H4 (cell line): ENCODE data around the gene EFHC1. TPM values are rescaled to one million over a fixed set of nuclear protein-coding genes. Genes with fewer than 3 reads are reported as not detected.

Experiments used
- DNase-seq: peaks from one replicate; pipeline ENCODE4 v3.0.0-alpha.2; 2015; ENCODE audit warnings: low spot score
- total RNA-seq: library from RNA; depleted of rRNA; stranded (reverse); fragments of >200 nt; shearing (Covaris generic); gene quantifications from 2 replicates; pipeline ENCODE4 v1.2.3, GENCODE V29; 2014; rRNA removed

EFHC1 gene
- total RNA-seq, 1 experiment from 2014 or later = 35.9 TPM

DNA sequence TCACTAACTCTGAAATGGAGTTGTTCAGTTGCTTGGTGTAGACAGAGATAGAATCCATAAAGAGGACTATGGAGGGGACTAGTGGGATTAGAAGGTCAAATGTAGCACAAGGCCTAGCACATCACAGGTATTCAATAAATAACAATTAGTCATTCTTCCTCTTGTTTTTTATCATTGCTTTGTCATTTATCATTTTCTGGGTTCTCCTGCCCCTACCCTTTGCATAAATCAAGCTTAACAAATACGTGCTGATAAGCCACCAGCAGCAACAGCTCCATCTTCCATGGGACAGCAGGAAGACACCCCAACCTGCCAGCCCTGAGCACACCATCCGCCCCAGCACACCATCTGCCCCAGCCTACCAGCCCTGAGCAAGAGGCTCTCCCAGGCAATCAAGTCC lies 133.6 kb downstream of the EFHC1 start:
- DNase-seq = no peak

DNA sequence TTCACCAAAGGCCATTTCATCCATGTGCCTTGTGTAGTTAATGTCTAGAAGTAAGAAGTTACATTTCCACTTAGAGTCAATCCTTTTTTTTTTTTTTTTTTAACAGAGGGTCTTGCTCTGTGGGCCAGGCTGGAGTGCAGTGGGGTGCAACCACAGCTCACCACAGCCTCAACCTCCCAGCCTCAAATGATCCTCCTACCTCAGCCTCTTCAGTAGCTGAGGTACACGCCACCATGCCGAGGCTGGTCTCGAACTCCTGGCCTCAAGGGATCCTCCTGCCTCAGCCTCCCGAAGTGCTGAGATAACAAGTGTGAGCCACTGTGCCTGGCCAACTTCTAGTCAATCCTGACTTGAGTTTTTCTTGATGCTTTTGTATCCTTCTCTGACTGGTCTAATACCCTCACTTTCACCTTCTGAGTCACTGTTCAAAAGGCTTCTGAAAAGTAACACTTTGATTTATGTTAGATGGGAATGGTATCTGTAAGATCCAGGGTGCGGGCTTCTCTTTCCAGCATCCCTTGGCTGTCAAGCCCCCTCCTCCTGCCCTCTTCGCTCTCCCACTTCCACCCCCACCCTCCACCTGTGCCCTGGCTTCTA lies 134.6 kb downstream of the EFHC1 start:
- no peak for DNase-seq

DNA sequence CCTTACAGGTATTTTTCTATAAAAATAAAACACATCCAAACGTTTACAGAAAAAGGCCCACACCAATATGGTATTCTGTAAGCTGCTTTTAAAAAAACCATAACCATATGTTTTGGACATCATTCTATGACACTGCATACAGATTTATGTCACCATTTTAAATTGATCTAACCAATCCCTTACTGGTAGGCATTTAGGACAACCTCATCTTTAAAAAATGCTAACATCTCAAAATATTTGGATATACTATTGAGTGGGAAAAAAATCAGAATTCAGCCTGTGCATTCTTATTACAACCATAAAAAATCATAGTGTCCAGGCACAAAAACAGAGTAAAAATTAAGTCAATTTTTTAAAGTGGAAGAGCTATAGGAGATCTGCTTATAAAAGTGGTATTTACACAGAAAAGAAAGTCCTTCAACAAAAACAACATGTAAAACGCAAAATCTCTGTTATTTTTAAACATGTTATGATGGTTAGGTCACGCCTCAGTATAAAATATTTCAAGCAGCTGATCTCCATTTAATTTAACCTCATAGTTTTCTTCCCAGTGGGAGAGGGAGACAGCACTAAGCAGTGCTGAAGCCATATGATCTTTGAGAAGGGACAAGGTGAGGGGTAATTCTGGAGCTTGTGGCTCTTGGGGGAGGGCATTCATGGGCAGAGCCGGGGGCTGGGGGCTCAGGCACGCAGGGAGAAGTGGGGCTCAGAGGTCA lies 135.5 kb downstream of the EFHC1 start:
- DNase-seq = no peak

- no peak for DNase-seq
These were observed 137.5 kb downstream of the EFHC1 start for GRCh38 chr6:52557389-52558265.

GRCh38 chr6:52558266-52559000 lies 138.3 kb downstream of the EFHC1 start:
- no peak for DNase-seq

DNA sequence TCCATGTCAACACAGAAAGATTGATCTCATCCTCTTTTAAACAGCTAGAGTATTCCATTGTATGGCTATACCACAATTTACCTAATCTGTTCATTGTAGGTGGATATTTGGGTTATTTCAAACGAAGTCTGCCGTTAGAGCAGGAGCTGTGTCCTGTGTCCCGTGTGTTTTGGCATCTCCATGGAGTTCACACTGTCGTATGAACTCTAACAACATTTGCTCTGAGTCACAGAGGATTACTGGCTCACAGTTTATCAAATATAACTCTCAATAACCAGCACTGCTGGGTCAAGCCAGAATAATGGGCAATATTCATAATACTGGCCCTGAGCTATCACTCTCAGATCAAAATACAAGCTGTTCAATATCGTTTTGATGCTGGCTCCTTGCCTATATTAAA lies 140.3 kb downstream of the EFHC1 start:
- no peak for DNase-seq

GRCh38 chr6:52562911-52563310 lies 142.8 kb downstream of the EFHC1 start:
- DNase-seq = no peak

- DNase-seq = no peak
These were observed 144.7 kb downstream of the EFHC1 start for GRCh38 chr6:52564856-52565255.

GRCh38 chr6:52566201-52566600 lies 146.1 kb downstream of the EFHC1 start:
- DNase-seq = no peak

DNA sequence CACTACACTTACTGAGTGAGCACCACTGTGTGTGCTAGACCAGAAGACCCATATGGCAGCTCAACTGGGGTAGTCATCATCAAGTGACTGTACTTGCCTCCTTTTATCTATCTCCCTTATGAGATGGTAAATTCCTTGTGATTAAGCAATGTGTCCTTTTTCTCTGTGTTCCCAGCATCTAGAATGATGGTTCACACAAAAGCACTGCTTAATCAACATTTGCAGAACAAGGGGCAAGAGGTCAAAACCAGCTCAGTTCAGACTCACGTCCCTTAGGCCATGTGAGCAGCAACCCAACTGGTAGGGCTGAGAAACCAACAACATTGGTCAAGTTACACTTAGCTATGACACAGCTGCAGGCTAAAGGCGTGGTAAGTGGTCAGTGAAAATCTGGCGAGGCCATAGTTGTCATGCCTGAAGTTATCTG lies 146.7 kb downstream of the EFHC1 start:
- DNase-seq = peak; percentile 50

DNA sequence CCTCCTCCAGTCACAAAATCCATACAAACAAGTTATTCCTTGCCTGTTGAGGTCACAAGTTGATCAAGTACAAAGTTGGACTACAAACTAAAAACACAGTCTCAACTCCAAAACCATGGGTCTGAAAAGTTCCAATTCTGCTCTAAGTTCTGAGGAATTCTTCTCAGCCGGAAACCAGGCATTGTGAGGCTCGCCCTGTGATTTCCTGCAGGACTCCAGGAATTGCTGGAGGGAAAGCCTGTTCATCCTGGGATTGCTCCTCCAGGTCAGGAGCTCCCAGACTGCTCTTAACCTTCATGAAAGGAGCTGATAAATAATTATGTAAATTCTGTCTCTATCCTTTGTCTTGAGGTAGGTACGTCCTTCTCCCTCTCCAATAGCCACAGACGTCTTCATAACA lies 148.2 kb downstream of the EFHC1 start:
- no peak for DNase-seq

DNA sequence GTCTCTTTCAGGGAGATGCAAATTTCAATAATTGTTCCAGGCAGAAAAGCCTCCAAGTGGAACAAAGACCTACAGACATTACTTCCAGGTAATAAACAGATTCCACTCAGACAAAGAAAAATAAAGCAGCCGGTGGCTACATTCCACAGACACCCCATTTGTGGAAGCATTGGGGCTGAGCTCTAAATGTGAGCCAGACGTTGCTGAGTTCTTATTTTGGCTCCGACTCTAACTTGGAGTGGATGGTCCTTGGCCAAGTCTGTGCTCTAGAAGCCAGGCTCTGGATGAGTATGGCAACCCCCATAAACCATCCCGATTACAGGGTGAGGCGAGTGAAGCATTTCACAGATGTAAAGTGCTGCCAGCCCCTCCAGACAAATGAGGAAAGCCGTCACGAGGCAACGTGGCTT lies 150.2 kb downstream of the EFHC1 start:
- no peak for DNase-seq

GRCh38 chr6:52571099-52571755 lies 151.1 kb downstream of the EFHC1 start:
- no peak for DNase-seq

DNA sequence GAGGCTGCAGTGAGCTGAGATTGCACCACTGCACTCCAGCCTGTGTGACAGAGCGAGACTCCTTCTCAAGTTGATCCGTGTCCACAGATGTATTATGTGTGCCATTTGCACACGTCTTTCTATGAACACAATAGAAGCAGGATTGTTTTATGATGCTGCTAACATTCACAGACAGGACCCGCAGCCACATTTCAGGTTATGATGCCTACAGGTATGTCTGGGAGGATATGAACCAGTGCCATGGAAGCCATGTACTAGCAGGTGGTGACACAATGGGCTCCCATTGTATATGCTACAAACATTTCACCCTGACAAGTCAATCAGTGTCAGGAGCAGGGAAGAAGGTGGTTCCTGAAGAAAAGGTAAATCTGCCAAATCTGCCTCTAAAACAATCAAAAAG lies 152.4 kb downstream of the EFHC1 start:
- DNase-seq = no peak

DNA sequence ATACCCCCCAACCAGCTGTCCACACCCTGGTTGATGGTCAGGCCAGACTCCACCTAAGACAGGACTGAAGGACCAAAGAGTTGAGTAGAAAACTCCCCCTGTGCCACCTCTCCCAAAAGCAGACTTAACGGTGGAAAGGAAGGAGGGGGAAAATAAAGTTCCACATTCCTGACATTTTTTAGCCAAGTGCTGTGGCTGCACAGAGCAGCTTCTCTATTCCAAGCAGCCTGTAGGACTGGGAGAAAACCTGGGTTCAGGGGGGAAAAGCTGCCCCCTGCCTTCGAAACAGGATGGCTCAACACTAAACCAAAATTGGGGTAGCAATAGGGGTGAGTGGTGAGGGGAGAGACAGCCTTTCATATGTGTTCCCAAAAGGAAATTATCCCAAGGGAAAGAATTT lies 153.2 kb downstream of the EFHC1 start:
- no peak for DNase-seq

Other genes with a start within 250 kb of the EFHC1 start
- gene IL17A, start 234.0 kb upstream of the EFHC1 start, total RNA-seq = not detected in 2 replicates
- gene IL17F, start 175.8 kb upstream of the EFHC1 start, total RNA-seq = not detected in 2 replicates
- 157 and 161 TPM in 2 replicates for gene MCM3, start 135.6 kb upstream of the EFHC1 start, total RNA-seq
- 3.8 and 4.5 TPM in 2 replicates for gene PAQR8, start 58.2 kb upstream of the EFHC1 start, total RNA-seq
- gene TRAM2, start 156.7 kb downstream of the EFHC1 start, total RNA-seq = 28.2 and 29.7 TPM in 2 replicates